ENCODE results near the gene TAF4B. TPM values are rescaled to one million over a fixed set of nuclear protein-coding genes. Genes with fewer than 3 reads are reported as not detected.

TAF4B gene
- total and polyA plus RNA-seq, 10 of the 15 experiments (the other 5 are each of a cell fraction or from before 2014, with no cell fraction given): 2.3 to 15.0 (median 12.2) TPM

- TF ChIP-seq PBX3 (IDR thresholded peaks at IDR 0.05; ENCODE audit: insufficient replicate concordance, low read depth, low read length): no peak
Observed at GRCh38 chr18:26287644-26288043, 61.4 kb downstream of the TAF4B start (continued).

- in situ Hi-C loops (cut with MboI): no loop called here
- TF ChIP-seq MEF2B (IDR thresholded peaks at IDR 0.05; ENCODE audit: partially characterized antibody, poor library complexity, severe bottlenecking): no peak
- TF ChIP-seq TAF1 (IDR thresholded peaks at IDR 0.05; ENCODE audit: borderline replicate concordance, low read depth, low read length): no peak
- no peak for TF ChIP-seq USF1 (IDR thresholded peaks at IDR 0.05; ENCODE audit: borderline replicate concordance, extremely low read length, insufficient read depth, low read depth, low read length)
- no peak for TF ChIP-seq CREM (IDR thresholded peaks at IDR 0.05; ENCODE audit: low read depth)
- TF ChIP-seq IRF5 (IDR thresholded peaks at IDR 0.05; ENCODE audit: borderline replicate concordance): no peak
- TF ChIP-seq TCF7 (IDR thresholded peaks at IDR 0.05; ENCODE audit: borderline replicate concordance): no peak
- peak; percentile 37; the same call in 1 of the 2 replicates for TF ChIP-seq ATF2 (IDR thresholded peaks at IDR 0.05; ENCODE audit: low read length)
- TF ChIP-seq SUPT20H (IDR thresholded peaks at IDR 0.05; ENCODE audit: borderline replicate concordance, control insufficient read depth, low read depth, low read length): no peak
- TF ChIP-seq KAT2A (conservative IDR thresholded peaks at IDR 0.05; ENCODE audit: control insufficient read depth, low read depth, low read length): no peak
- TF ChIP-seq BACH1 (IDR thresholded peaks at IDR 0.05; ENCODE audit: borderline replicate concordance): no peak
- no peak for TF ChIP-seq NR2C1 (IDR thresholded peaks at IDR 0.05)
- no peak for TF ChIP-seq SMC3 (IDR thresholded peaks at IDR 0.05; ENCODE audit: borderline replicate concordance, low read length)
- TF ChIP-seq PML (IDR thresholded peaks at IDR 0.05; ENCODE audit: low read length): no peak
- TF ChIP-seq CHD1 (IDR thresholded peaks at IDR 0.05; ENCODE audit: low read depth, low read length): no peak
- TF ChIP-seq CBFB (IDR thresholded peaks at IDR 0.05; ENCODE audit: low read depth): 0 out of 2 replicates have a peak, but pooled peaks have one; percentile 60
- no peak for TF ChIP-seq BHLHE40 (IDR thresholded peaks at IDR 0.05; ENCODE audit: borderline replicate concordance in 1 of 2, low read depth in 2 of 2, low read length in 1 of 2)
Observed at GRCh38 chr18:26290385-26290784, 64.1 kb downstream of the TAF4B start.

More at GRCh38 chr18:26290385-26290784, 64.1 kb downstream of the TAF4B start:
- ChIA-PET POLR2A (no interaction called here), RAD21 (ENCODE audit: unreplicated experiment) (no interaction called here), CTCF (interaction anchor here (1.0 to 1.6 kb wide), 2 partner anchors 9 to 17 kb away, joined by 3 read pairs; no protein-coding TSS in a partner anchor), SMC1A (ENCODE audit: uncharacterized antibody, unreplicated experiment) (interaction anchor here (0.8 to 1.7 kb wide), 5 partner anchors 10 to 74 kb away, joined by 3 to 5 read pairs (median 3); no protein-coding TSS in a partner anchor)
- ATAC-seq: peak; percentile 78
- FAIRE-seq: peak; percentile 23
- Histone ChIP-seq H3K27me3 (replicated peaks in 1 of 2; ENCODE audit: control insufficient read depth in 2 of 2, insufficient read depth in 2 of 2, low read length in 1 of 2) (no peaks in the 10 kb centered on the region), H3K79me2 (ENCODE audit: control insufficient read depth, insufficient read depth, low read length) (peaks cover 2% of the 10 kb centered on the region; the same call in 1 of the 2 replicates), H3K27ac (ENCODE audit: control insufficient read depth, insufficient read depth) (no peak overlapping the region), H2AFZ (ENCODE audit: control insufficient read depth, low read depth, low read length) (no peak overlapping the region), H3K36me3 (ENCODE audit: control insufficient read depth in 2 of 2, insufficient read depth in 2 of 2, low read length in 1 of 2) (peaks cover 2 to 4% of the 10 kb centered on the region in 2 experiments; a peak in 2 of 4 replicates), H4K20me1 (ENCODE audit: control insufficient read depth, insufficient read depth) (no peaks in the 10 kb centered on the region), H3K4me1 (ENCODE audit: control insufficient read depth, insufficient read depth, low read length) (no peaks in the 10 kb centered on the region), H3K4me2 (ENCODE audit: control insufficient read depth, insufficient read depth) (peak overlapping the region; percentile 4; the same call in 1 of the 2 replicates), H3K9me3 (replicated peaks; ENCODE audit: control insufficient read depth, insufficient read depth, low read length) (no peaks in the 10 kb centered on the region), H3K9ac (ENCODE audit: control insufficient read depth, insufficient read depth, low read length) (no peak overlapping the region), H3K4me3 (no peak overlapping the region)
- no peak for DNase-seq (ENCODE audit: low read depth, low spot score)
- intact Hi-C loops (cut with micrococcal nuclease; ENCODE audit: unreplicated experiment): loop anchor here (5.0 kb wide), 2 partner anchors 63 to 203 kb away; partner anchors contain the start of gene TAF4B
- no TSS peak for BruUV-seq (replicated peaks)
- 58% methylated on average over 3 of the region's 3 CpGs for WGBS (ENCODE audit: insufficient coverage, insufficient replicate concordance, low lambda C conversion rate, missing lambda C conversion rate)

All from GM12878 (cell line).